Pancreas (tissue), 10 donors: Measurements from ENCODE around the gene PHB1. TPM values are rescaled to one million over a fixed set of nuclear protein-coding genes. Genes with fewer than 3 reads are reported as not detected.

Experiments used
- ATAC-seq, 4 donors: fragments of 200-7000 bp; cut with Tn5 transposase; one replicate each; pipeline versions ENCODE4 v1.8.0 to v1.9.1; 2020; ENCODE audit warnings: mild to moderate bottlenecking in 4 of 4, moderate library complexity in 4 of 4
- DNase-seq, 6 donors: peaks; one replicate each; pipeline ENCODE4 v3.0.0-alpha.2; 2020
- FAIRE-seq: peaks from 2 replicates; lab custom pipeline; 2012; peaks lifted over from hg19 to GRCh38; lab: Jason Lieb, UNC
- H3K27ac ChIP-seq, 4 donors: fragments of 200-600 bp; sonication (generic); 1 replicate in 3 of 4; 2 replicates in 1 of 4; pipeline versions ENCODE4 v1.5.0 to v1.8.0; 2020
- H3K27me3 ChIP-seq, 4 donors: fragments of 200-600 bp; one replicate each; pipeline ENCODE4 v1.8.0; 2021
- H3K36me3 ChIP-seq, 3 donors: fragments of 200-600 bp; sonication (generic) in 1 of 3; one replicate each; pipeline versions ENCODE4 v1.5.0 to v1.8.0; 2020 to 2021
- H3K4me1 ChIP-seq, 3 donors: fragments of 200-600 bp; one replicate each; pipeline ENCODE4 v1.8.0; 2021
- H3K4me3 ChIP-seq, 4 donors: fragments of 200-600 bp; sonication (generic) in 2 of 4; one replicate each; pipeline versions ENCODE4 v1.5.0 to v1.8.0; 2020 to 2021
- H3K9me3 ChIP-seq, 4 donors: fragments of 200-600 bp; one replicate each; pipeline ENCODE4 v1.8.0; 2021
- CTCF ChIP-seq, 4 donors: fragments of 200-600 bp; sonication (generic) in 3 of 4; IDR thresholded peaks; one replicate each; pipeline versions ENCODE4 v1.5.0 to v1.8.0; 2021; ENCODE audit warnings: antibody characterized with exemption in 4 of 4
- WGBS, 2 donors: extraction: QIAGEN DNeasy Blood & Tissue Kit; methylation state at CpG; one replicate each; pipeline ENCODE4 v1.1.7; 2013; 5-methylcytosine and 5-hydroxymethylcytosine counted together
- intact Hi-C, 3 donors: fragments of 100-400 bp; cut with DNase I; formaldehyde crosslinking; loops; one replicate each; pipeline versions ENCODE4 v1.11.1 to v1.14.2; 2022
- polyA plus RNA-seq, 2 donors: library from polyadenylated mRNA; stranded (reverse); fragments of 200-250 nt; gene quantifications; one replicate each; pipeline ENCODE4 v1.2.3, GENCODE V29; 2013
- total RNA-seq, 6 donors: library from RNA; stranded (reverse); fragmentation: NEBNext Ultra II Directional in 4 of 6; extraction: Animal tissue kit (Norgen Biotek cat#: 25700) in 4 of 6; gene quantifications; one replicate each; pipeline versions ENCODE4 v1.2.1 to v1.2.4, GENCODE V29; 2021 to 2023
- donor health status: healthy with polysubstance abuse.
- donor health status: DM: no; HTN: no; CAD: no; lungs with moderate emphysema.
- donor health status: DM: no; HTN: no; CAD: no.
- donor health status: control.
- donor health status: control.
- donor health status: Bipolar disorder and iron deficiency.
- donor health status: DM: yes; HTN: yes; CAD: no.
- donor health status: DM: no; HTN: no; CAD: no.
- donor health status: DM: no; HTN: no; CAD: no.
- donor health status: DM: yes; HTN: yes; CAD: no.

The PHB1 gene
- total RNA-seq (10 to 100 TPM; 30.1 to 71.8 (median 59.4) TPM), polyA plus RNA-seq (10 to 100 TPM; 37.6 to 52.8 TPM)

GRCh38 chr17:49414622-49415350 is at the start of gene PHB1:
TSS of gene PHB1 (minus strand) at chr17:49414882. CDS start at chr17:49413264, 1,618 bp downstream.
- no peaks in the 10 kb centered on the region for H3K27me3 ChIP-seq
- H3K27ac ChIP-seq = peak within 1 kb of the TSS in 1 of 4 donors; percentile 16
- no peak for TF ChIP-seq CTCF (IDR thresholded peaks at IDR 0.05)
- intact Hi-C loops = loop anchor here in 1 of 3 donors (10.0 kb wide), 1 partner anchor 280 kb away; no protein-coding TSS in a partner anchor
- DNase-seq (peak; percentile 91 to 98 (median 96)), FAIRE-seq (peak; percentile 97), ATAC-seq (peak; percentile 99 to 100 (median 100))
- WGBS, 2 donors = 1% methylated on average over 30 of the region's 30 CpGs
- H3K4me1 ChIP-seq = peaks cover 0 to 9% (median 8%) of the 10 kb centered on the region in 3 donors
- H3K4me3 ChIP-seq = peak within 1 kb of the TSS; percentile 28 to 89 (median 70)
- no peaks in the 10 kb centered on the region for H3K9me3 ChIP-seq
- peaks cover 0 to 26% (median 10%) of the 10 kb centered on the region in 3 donors for H3K36me3 ChIP-seq

GRCh38 chr17:49464049-49464448 is 49.4 kb upstream of the PHB1 start:
- intact Hi-C loops = no loop called here
- Histone ChIP-seq H3K36me3 (no peaks in the 10 kb centered on the region), H3K4me1 (no peaks in the 10 kb centered on the region), H3K27ac (no peak overlapping the region), H3K4me3 (no peak overlapping the region), H3K9me3 (no peaks in the 10 kb centered on the region), H3K27me3 (peaks cover 0 to 5% (median 0%) of the 10 kb centered on the region in 4 donors)
- ATAC-seq (no peak), FAIRE-seq (no peak), DNase-seq (no peak)
- TF ChIP-seq CTCF (IDR thresholded peaks at IDR 0.05) = no peak
- 65 to 68% methylated on average over 2 of the region's 2 CpGs for WGBS, 2 donors

GRCh38 chr17:49461580-49461979 is 46.9 kb upstream of the PHB1 start:
- WGBS, 2 donors = 23 to 25% methylated on average over 2 of the region's 2 CpGs
- Histone ChIP-seq H3K36me3 (no peaks in the 10 kb centered on the region), H3K4me1 (no peaks in the 10 kb centered on the region), H3K4me3 (no peak overlapping the region), H3K27ac (no peak overlapping the region), H3K27me3 (peaks cover 0 to 7% (median 0%) of the 10 kb centered on the region in 4 donors), H3K9me3 (no peaks in the 10 kb centered on the region)
- FAIRE-seq (no peak), DNase-seq (no peak), ATAC-seq (no peak)
- TF ChIP-seq CTCF (IDR thresholded peaks at IDR 0.05) = no peak
- intact Hi-C loops = no loop called here

- H3K27me3 ChIP-seq = peaks cover 0 to 9% (median 0%) of the 10 kb centered on the region in 4 donors
- intact Hi-C loops = no loop called here
These were observed 45.7 kb upstream of the PHB1 start for GRCh38 chr17:49460401-49460800.

More at GRCh38 chr17:49460401-49460800, 45.7 kb upstream of the PHB1 start:
- DNase-seq (no peak), FAIRE-seq (no peak), ATAC-seq (no peak)
- TF ChIP-seq CTCF (IDR thresholded peaks at IDR 0.05) = no peak
- no peaks in the 10 kb centered on the region for H3K4me1 ChIP-seq
- WGBS, 2 donors = 62 to 71% methylated on average over 7 of the region's 7 CpGs
- no peaks in the 10 kb centered on the region for H3K36me3 ChIP-seq
- H3K27ac ChIP-seq = no peak overlapping the region
- no peak overlapping the region for H3K4me3 ChIP-seq
- no peaks in the 10 kb centered on the region for H3K9me3 ChIP-seq
